KOPT-K1 (cell line): ENCODE data around the gene RSRC2.
"Not testable (repeated sequence)": the region's sequence is repeated elsewhere in the genome, so short reads cannot be mapped to it uniquely, and the experiment has no call there.

Experiments
- H3K27ac ChIP-seq: fragments of 200-600 bp; sonication (generic); 2 replicates; pipeline ENCODE4 v1.5.1; 2016; ENCODE audit warnings: antibody characterized with exemption, mild to moderate bottlenecking, low read depth, low read length; ENCODE audit not compliant: poor library complexity, severe bottlenecking
- H3K36me3 ChIP-seq: fragments of 200-600 bp; sonication (generic); 2 replicates; pipeline ENCODE4 v1.5.1; 2017; ENCODE audit warnings: antibody characterized with exemption, mild to moderate bottlenecking, low read length, moderate library complexity; ENCODE audit not compliant: insufficient read depth
- H3K9me3 ChIP-seq: fragments of 200-600 bp; sonication (generic); 2 replicates; pipeline ENCODE4 v1.5.1; 2017; ENCODE audit warnings: antibody characterized with exemption, low read length, mild to moderate bottlenecking; ENCODE audit not compliant: insufficient read depth, poor library complexity, severe bottlenecking

Gene RSRC2, protein sequence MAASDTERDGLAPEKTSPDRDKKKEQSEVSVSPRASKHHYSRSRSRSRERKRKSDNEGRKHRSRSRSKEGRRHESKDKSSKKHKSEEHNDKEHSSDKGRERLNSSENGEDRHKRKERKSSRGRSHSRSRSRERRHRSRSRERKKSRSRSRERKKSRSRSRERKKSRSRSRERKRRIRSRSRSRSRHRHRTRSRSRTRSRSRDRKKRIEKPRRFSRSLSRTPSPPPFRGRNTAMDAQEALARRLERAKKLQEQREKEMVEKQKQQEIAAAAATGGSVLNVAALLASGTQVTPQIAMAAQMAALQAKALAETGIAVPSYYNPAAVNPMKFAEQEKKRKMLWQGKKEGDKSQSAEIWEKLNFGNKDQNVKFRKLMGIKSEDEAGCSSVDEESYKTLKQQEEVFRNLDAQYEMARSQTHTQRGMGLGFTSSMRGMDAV

DNA sequence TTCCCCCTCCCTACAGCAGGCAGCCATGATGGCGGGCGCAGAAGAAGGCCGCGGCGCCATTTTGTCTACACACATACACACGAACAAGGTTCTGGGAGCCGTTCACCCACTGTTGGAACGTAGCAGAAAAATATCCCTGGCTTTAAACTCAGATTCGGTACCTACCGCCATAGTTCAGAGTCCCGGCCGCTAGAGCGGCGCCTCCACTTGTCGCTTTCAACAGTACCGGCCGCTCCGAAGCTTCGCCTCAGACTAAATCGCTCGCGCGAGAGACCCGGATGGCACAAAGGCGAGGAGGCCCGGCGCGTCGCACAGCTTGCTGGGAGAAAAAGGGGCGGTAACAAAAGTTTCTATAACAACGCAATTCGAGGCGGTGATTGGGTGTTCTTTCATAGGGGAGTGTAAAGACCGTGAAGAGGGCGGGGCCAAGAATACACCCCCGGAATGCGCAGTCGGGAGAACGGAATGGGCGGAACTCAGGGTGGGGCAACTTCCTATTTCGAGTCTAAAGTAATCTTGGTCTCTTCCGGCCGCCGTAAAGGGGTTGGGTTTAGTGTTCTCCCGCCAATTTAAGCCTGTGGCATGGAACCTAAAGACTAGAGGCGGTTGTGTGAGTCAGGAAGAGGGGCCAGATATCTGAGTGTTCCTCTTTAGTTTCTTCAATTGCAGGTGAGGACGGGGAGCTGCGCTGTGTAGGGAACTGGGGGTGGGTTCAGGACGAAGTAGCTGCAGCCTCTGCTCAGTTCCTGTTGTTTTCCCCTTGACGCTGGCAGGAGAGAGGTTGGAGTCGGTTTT is at the start of gene RSRC2, which contains the start of gene KNTC1:
RSRC2 (minus strand) TSS at position 254 of the 795 bp plus-strand sequence; CDS start at position 171, 83 bp downstream.
KNTC1 (plus strand) TSS at position 567 of the 795 bp plus-strand sequence. CDS start 2,815 bp downstream, outside the sequence.
- peak within 1 kb of the TSS; percentile 95 for H3K27ac ChIP-seq
- H3K36me3 ChIP-seq, result peaks cover 74% of the 10 kb centered on the region
- H3K9me3 ChIP-seq, result no peaks in the 10 kb centered on the region

DNA sequence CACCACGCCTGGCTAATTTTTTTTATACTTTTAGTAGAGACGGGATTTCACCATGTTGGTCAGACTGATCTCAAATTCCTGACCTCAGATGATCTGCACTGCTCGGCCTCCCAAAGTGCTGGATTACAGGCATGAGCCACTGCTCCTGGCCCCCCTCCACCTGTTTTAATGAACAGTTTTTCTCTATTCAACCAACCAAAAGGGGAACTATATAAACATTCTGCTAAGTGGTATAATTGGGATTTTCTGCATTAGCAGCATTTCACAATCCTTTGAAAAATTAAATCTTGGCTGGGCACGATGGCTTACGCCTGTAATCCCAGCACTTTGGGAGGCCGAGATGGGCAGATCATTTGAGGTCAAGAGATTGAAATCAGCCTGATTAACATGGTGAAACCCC is 45.1 kb upstream of the RSRC2 start:
- H3K36me3 ChIP-seq, result peaks cover 100% of the 10 kb centered on the region
- H3K9me3 ChIP-seq, result no peaks in the 10 kb centered on the region
- no peak overlapping the region for H3K27ac ChIP-seq

DNA sequence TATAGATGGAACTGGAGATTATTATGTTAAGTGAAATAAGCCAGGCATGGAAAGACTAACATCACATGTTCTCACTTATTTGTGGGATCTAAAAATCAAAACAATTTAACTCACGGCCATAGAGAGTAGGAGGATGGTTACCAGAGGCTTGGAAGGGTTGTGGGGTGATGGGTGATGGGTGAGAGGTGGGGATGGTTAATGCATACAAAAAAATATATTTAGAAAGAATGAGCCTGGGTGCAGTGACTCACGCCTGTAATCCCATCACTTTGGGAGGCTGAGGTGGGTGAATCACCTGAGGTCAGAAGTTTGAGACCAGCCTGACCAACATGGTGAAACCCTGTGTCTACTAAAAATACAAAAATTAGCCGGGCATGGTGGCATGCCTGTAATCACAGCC is 43.3 kb upstream of the RSRC2 start:
- not testable (repeated sequence) for H3K9me3 ChIP-seq, H3K27ac ChIP-seq
- peaks cover 100% of the 10 kb centered on the region for H3K36me3 ChIP-seq

DNA sequence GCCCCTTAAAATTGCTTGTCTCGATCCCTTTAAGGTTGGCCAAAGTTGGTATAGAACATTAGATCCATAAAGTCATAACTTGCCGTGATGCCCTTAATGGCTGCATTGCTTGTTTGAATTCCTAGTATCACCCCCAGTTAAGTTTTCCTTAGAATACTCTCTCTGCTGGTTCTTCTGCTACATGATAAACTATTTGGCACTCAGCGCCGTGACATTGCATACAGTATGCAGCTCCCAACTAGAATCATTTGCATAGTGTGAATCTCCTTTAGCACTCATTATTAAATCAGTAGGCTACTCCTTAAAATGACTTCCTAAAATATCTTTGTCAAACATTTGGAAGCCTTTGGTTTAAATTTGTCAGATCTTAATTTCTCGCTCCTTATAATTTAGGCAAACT is 42.6 kb upstream of the RSRC2 start:
- H3K36me3 ChIP-seq, result peaks cover 100% of the 10 kb centered on the region
- H3K9me3 ChIP-seq, result no peaks in the 10 kb centered on the region
- H3K27ac ChIP-seq, result no peak overlapping the region

DNA sequence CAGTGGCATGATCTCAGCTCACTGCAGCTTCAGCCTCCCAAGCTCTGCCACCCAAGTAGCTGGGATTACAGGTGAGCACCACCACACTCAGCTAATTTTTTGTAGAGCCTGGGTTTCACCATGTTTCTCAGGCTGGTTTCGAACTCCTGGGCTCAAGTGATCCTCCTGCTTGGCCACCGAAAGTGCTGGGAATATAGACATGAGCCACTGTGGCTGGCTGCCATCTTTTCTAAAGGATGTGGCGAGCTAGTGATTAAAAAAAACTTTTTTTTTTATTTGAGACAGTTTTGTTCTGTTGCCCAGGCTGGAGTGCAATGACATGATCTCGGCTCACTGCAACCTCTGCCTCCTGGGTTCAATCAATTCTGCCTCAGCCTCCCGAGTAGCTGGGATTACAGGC is 40.1 kb upstream of the RSRC2 start:
- not testable (repeated sequence) for H3K9me3 ChIP-seq, H3K27ac ChIP-seq
- H3K36me3 ChIP-seq, result peaks cover 100% of the 10 kb centered on the region

DNA sequence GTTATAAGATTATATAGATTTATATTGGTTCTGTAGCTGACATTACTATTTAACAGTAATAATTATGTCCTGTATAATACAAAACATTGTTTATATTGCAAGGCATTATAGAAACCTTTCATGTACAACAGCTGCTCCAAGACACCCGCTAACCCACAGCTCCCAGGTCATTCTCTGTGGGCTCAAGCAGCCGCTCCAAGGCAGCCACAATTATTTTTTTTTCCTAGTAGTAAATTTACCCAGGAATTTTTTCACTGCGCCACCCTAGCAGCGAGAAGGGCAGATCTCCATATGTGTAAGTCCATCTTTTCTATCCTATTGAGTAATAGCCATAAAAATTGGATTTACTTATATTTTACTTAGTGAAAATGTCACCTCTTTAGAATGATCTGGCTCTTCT is 36.6 kb upstream of the RSRC2 start:
- H3K36me3 ChIP-seq, result peaks cover 99% of the 10 kb centered on the region

DNA sequence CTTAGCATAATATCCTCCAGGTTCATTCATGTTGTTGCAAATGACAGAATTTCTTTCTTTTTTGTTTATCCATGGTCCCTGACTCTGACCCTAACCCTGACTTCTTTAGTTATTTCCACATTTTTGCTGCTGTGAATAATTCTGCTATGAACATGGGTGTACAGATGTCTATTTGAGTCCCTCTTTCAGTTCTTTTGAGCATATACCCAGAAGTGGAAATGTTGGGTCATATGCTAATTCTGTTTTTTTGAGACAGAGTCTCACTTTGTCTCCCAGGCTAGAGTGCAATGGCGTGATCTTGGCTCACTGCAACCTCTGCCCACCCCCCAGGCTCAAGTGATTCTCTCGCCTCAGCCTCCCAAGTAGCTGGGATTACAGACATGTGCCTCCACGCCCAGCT is 33.4 kb upstream of the RSRC2 start:
- Histone ChIP-seq H3K9me3 (no peaks in the 10 kb centered on the region), H3K36me3 (peaks cover 99% of the 10 kb centered on the region), H3K27ac (no peak overlapping the region)

More for the DNA sequence above, 36.6 kb upstream of the RSRC2 start:
- no peaks in the 10 kb centered on the region for H3K9me3 ChIP-seq
- H3K27ac ChIP-seq, result no peak overlapping the region

DNA sequence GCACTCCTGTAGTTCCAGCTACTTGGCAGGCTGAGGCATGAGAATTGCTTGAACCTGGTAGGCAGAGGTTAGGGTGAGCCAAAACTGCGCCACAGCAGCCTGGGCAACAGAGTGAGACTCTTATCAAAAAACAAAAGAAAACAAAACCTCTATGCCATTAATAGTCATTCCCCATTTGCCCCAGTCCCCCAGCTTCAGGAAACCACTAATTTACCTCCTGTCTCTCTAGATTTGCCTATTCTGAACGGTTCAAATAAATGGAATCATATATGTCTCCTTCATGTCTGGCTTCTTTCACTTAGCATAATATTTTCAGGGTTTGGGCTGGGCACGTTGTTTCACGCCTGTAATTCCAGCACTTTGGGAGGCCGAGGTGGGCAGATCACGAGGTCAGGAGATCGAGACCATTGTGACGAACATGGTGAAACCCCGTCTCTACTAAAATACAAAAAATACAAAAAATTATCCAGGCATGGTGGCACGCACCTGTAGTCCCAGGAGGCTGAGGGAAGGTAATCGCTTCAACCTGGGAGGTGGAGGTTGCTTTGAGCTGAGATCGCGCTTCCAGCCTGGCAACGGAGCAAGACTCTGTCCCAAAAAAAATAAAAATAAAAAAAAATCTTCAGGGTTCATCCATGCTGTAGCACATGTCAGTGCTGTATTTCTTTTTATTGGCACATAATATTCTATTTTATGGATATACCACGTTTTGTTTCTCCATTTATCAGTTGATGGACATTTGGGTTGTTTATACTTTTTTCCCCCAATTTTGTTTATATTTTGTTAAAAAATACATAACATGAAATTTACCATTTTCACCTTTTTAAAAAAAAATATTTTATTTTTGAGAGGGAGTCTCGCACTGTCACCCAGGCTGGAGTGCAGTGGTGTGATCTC is 32.3 kb upstream of the RSRC2 start:
- Histone ChIP-seq H3K27ac (no peak overlapping the region), H3K36me3 (peaks cover 99% of the 10 kb centered on the region), H3K9me3 (no peaks in the 10 kb centered on the region)

DNA sequence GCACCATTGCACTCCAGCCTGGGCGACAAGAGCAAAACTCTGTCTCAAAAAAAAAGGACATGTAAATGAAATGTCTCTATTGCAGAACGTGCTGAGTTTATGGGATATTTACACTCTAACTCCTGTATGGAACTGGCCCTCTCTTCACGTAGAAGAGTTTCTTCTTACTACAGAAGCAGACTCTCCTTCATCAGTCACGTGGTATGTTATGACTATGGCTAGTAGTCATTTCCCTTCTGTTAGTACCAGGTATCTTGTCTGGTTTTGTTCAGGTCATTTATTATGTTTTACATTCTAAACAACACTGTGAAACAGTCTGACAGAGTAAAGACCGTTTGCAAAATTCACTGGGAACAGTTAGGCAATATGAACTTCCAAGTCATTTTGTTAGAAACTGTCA is 20.6 kb upstream of the RSRC2 start:
- Histone ChIP-seq H3K36me3 (peaks cover 99% of the 10 kb centered on the region), H3K9me3 (no peaks in the 10 kb centered on the region), H3K27ac (no peak overlapping the region)

DNA sequence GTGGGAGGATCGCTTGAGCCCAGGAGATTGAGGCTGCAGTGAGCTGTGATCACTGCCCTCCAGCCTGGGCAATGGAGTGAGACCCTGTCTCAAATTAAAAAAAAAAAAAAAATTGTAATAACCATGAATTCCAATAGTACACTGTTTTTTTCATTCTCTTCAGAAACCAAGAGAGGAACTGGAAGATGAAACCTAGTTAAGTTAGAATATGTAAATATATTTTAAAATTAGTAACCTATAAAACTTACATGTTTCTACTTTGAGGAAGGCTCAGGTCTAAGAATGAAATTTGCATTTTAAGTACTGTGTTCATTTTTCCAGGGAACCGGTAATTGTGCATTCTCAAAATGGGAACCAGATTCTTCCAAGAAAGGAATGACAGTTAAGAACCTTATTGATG is 19.1 kb upstream of the RSRC2 start:
- no peaks in the 10 kb centered on the region for H3K9me3 ChIP-seq
- H3K27ac ChIP-seq, result no peak overlapping the region
- H3K36me3 ChIP-seq, result peaks cover 99% of the 10 kb centered on the region

DNA sequence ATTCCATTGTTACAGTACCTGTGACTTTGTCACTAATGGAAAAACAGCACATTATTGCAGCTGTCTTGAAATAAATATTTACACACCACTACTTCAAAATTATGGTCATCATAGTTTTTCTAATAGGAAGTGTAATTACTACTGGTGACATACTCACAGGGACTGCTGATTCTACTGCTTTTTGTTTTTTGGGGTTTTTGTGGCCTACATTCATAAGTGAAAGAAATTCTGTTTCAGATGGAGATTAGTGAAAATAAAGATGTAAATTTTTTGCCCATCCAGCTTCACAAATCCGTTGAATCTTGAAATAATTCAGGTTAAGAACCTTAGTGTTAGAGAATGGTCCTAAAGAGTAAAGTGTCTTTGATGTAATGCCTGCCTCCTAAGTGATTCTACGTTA is 17.8 kb upstream of the RSRC2 start:
- Histone ChIP-seq H3K36me3 (peaks cover 99% of the 10 kb centered on the region), H3K27ac (no peak overlapping the region)

DNA sequence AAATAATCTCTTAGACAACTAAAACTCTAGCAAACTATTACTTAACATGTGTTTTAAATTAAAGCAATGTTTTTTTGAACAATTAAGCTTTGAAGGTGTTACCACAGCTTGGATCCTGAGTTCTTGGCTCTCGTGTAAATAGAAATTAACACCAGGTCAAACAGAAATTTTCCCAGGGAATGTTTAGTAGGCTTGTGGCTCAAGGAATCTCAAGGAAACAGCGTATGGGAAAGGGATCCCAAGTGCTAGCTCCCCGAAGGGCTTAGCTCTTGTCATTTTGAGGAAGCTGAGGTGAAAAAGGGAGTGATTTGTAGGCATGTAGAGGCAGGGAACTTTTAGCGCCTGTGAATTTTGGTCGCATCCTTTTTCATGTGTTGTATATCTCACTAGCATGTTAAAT is 11.8 kb upstream of the RSRC2 start:
- peaks cover 99% of the 10 kb centered on the region for H3K36me3 ChIP-seq
- no peaks in the 10 kb centered on the region for H3K9me3 ChIP-seq
- no peak overlapping the region for H3K27ac ChIP-seq

More for the DNA sequence above, 17.8 kb upstream of the RSRC2 start:
- H3K9me3 ChIP-seq, result no peaks in the 10 kb centered on the region

DNA sequence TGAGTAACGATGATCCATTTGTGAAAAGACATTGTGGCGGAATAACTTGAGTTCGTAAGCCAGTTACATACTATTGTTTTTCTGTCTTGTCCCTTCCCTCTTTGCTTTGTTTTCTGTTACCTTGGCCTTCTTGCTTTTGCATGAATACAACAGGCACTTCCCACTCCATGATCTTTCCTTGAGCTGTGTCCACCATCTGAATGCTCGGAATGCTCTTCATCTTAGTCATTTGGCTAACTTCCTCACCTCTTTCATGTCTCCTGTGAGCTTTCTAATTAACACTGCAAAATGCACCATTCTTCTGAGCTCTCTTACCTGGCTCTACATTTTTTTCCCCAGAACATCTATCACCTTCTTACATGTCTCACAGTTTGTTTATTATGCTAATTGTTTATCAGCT is 10.3 kb upstream of the RSRC2 start:
- H3K9me3 ChIP-seq, result no peaks in the 10 kb centered on the region
- H3K36me3 ChIP-seq, result peaks cover 100% of the 10 kb centered on the region
- no peak overlapping the region for H3K27ac ChIP-seq

DNA sequence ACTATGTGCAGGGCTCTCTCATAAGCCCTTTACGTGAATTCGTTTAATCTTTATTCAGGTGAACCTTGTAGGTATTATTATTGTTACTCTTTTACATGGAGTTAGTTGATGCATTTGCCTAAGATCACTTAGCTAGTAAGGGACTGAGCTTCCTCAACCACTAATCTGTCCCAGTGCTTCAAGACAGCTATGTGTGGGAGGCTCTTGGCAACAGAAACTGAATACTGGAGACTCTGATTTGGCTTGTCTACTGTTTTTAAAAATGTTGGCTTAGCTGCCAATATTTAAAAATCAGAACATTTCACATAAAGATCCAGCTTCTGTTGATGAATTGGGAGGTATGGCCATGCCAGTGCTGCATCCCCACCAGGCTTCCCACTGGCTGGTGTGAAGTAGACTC is 7.1 kb upstream of the RSRC2 start:
- Histone ChIP-seq H3K27ac (no peak overlapping the region), H3K36me3 (peaks cover 100% of the 10 kb centered on the region), H3K9me3 (no peaks in the 10 kb centered on the region)

DNA sequence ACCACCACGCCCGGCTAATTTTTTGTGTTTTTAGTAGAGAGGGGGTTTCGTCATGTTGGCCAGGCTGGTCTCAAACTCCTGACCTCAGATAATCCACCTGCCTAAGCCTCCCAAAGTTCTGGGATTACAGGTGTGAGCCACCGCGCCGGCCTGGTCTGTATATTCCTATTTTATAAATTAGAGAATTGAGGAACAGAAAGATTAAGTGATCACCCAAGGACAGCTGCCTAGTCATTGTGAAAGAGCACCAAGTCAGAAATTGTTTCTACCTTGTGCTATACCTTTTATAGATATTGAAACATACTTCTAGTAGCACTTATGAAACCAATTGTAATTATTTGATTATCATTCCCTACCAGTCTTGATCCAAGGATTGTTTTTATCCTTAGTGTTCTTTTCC is 2.3 kb upstream of the RSRC2 start:
- H3K9me3 ChIP-seq, result no peaks in the 10 kb centered on the region
- no peak overlapping the region for H3K27ac ChIP-seq
- H3K36me3 ChIP-seq, result peaks cover 74% of the 10 kb centered on the region
